ENCODE results near the gene CDCP1.

GRCh38 chr3:45131201-45131600 is 15.0 kb downstream of the CDCP1 start:
- TF ChIP-seq CTCF (IDR thresholded peaks at IDR 0.05): no peak
- no peak for TF ChIP-seq EP300 (IDR thresholded peaks at IDR 0.05)
- TF ChIP-seq POLR2A (IDR thresholded peaks at IDR 0.05; ENCODE audit: low read depth): no peak
